ENCODE measurements around the gene ARHGAP28. TPM values are rescaled to one million over a fixed set of nuclear protein-coding genes. Genes with fewer than 3 reads are reported as not detected.

Gene ARHGAP28
- total RNA-seq, 2 experiments from 2014 or later = not detected

DNA sequence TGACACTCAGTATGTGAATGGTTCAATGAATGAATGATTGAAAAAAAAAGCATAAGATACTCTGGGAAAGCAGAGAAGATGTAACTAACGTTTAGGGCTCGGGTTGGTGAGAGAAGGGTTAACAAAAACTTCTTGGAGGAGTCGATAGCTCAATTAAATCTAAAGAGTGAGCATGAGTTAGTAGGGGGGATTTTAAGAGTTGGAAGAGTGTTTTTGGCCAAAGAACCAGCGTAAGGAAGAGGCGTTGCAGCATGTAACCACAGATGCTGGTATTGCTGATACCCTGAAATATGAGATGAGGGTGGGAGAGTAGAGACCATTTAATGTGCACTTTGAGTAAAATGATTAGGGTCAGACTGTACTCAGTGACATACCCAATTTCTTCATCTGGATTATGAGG is 14.5 kb downstream of the ARHGAP28 start:
- no peaks in the 10 kb centered on the region for H3K4me1 Mint-ChIP-seq
- H3K27me3 Mint-ChIP-seq = no peaks in the 10 kb centered on the region
- H3K9me3 Mint-ChIP-seq (ENCODE audit: low read depth) = peaks cover 10% of the 10 kb centered on the region
- H3K36me3 Mint-ChIP-seq = no peaks in the 10 kb centered on the region
- CTCF ChIA-PET = no interaction called here
- H3K27ac Mint-ChIP-seq = no peak overlapping the region
- no peak overlapping the region for H3K4me3 Mint-ChIP-seq
- no peak for ATAC-seq
- no peak for DNase-seq

DNA sequence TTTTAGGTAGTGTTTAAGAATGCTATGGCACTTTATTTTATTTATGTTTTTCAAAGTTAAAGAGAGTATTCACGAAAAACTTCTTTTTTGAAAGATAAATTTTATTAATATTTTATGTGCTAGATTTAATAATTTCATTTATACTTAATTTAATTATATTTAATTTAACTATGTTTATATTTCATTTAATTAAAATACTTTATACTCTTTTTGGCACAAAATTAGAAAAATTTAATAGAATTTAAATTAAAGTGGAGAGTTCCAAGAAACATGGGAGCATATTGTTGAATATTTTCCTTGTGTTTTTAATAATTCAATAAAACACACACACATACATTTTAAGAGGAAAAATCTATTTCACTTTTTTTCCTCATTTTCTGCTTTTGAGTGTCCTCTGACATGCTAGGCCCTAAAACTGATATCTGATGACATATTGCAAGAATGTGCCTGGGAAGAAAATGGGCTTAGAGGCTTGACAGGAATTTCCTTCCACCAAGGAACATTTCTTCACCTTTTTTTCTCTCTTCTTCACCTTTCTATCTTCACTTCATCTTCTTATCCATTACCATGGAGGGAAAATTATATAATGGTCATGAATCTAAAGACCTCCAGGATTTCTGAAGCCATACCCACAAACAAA is 15.4 kb downstream of the ARHGAP28 start:
- no peak overlapping the region for H3K4me3 Mint-ChIP-seq
- H3K36me3 Mint-ChIP-seq = no peaks in the 10 kb centered on the region
- peaks cover 10% of the 10 kb centered on the region for H3K9me3 Mint-ChIP-seq (ENCODE audit: low read depth)
- CTCF ChIA-PET = no interaction called here
- no peak for DNase-seq
- H3K4me1 Mint-ChIP-seq = no peaks in the 10 kb centered on the region
- no peak overlapping the region for H3K27ac Mint-ChIP-seq
- ATAC-seq = no peak
- no peaks in the 10 kb centered on the region for H3K27me3 Mint-ChIP-seq

DNA sequence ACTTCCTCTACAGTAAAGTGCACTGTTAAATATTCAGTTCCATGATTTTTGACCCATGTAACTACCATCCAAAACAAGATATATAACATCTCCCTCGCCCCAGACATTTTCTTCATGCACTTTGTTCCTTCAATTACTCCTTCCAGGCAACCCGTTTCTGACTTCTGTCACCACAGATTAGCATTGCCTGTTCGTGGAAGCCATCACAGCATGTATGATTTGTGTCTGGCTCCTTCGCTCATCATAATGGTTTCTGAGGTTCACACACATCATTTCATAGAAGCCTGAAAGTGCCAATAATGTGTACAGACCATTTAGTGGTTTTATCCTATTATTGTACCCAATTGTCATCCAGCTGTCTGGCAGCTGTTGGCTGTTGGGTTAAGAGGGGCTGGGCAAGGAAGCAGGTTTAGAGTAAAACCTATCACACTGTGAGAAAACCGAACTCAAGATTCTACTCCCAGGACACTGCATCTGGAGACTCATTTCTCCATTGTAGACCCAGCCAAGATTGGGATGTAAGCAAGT is 16.1 kb downstream of the ARHGAP28 start:
- no peak overlapping the region for H3K27ac Mint-ChIP-seq
- no peak for ATAC-seq
- peaks cover 10% of the 10 kb centered on the region for H3K9me3 Mint-ChIP-seq (ENCODE audit: low read depth)
- no peak for DNase-seq
- no peaks in the 10 kb centered on the region for H3K27me3 Mint-ChIP-seq
- no peak overlapping the region for H3K4me3 Mint-ChIP-seq
- CTCF ChIA-PET = no interaction called here
- H3K36me3 Mint-ChIP-seq = no peaks in the 10 kb centered on the region
- H3K4me1 Mint-ChIP-seq = no peaks in the 10 kb centered on the region

DNA sequence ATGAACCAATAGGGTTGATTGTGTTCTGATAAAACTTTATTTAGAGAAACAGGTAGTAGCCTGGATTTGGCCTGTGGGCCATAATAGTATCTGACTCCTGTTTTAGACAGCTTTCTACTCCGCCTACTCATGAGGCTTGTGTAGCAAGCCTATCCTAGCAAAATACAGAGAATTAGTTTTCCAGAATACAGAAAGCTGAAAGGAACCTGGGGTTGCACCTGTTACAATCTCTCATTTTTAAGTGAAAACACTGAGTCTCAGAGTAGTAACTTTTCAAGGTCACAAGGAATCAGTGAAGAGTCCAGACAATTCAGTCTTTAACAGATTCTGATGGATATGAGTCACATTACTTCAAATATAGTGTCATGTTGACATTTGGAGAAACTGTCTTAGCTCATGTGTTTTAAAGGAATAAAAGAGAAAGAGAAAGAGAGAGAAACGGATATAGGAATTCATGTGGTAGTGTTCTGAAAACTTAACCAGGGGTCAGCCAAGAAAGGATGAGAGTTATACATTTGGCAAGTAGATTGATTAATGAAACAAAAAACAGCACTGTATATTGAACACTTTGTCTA is 17.0 kb downstream of the ARHGAP28 start:
- peaks cover 10% of the 10 kb centered on the region for H3K9me3 Mint-ChIP-seq (ENCODE audit: low read depth)
- CTCF ChIA-PET = no interaction called here
- H3K27ac Mint-ChIP-seq = no peak overlapping the region
- H3K4me3 Mint-ChIP-seq = no peak overlapping the region
- DNase-seq (no peak), ATAC-seq (no peak)
- no peaks in the 10 kb centered on the region for H3K27me3 Mint-ChIP-seq
- no peaks in the 10 kb centered on the region for H3K4me1 Mint-ChIP-seq
- no peaks in the 10 kb centered on the region for H3K36me3 Mint-ChIP-seq

DNA sequence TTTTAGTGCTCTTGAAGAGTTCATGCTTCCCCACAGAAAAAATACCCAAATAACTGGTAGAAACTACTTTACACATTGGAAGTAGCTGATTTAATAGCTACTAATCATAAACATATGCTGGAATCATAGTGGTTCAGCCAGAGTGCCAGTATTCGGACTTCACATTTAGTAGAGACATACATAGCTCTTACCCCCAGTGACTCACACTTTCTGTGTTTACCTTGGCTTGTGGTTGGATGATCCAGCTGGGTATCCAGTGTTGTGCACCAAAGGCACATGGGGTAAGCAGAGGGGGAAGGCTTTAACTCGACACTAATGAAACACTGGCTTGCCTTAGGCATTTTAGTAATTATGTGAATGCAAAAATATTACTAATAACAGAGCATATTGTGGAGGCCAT is 18.1 kb downstream of the ARHGAP28 start:
- Mint-ChIP-seq H3K4me1 (no peaks in the 10 kb centered on the region), H3K9me3 (ENCODE audit: low read depth) (peaks cover 8% of the 10 kb centered on the region), H3K4me3 (no peak overlapping the region), H3K36me3 (no peaks in the 10 kb centered on the region), H3K27ac (no peak overlapping the region), H3K27me3 (no peaks in the 10 kb centered on the region)
- ATAC-seq (no peak), DNase-seq (no peak)
- CTCF ChIA-PET = no interaction called here

DNA sequence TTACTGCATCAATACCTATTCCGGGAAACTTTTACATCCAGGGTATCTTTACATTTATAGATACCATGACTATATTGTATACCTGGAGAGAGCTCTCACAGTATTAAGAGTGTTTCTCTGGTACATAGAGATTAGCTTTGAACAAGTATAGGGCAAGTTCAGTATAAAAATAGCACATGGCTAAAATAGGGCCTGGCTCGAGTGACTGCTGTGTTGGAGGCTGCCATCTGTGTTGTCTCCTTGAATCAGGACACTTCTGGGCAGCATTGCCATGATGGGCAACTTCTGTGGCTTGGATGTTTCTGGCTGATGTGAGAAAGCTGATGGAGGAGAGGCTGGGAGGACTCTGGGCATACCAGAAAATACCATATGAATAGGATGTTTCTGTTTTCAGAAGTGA is 18.7 kb downstream of the ARHGAP28 start:
- ATAC-seq (no peak), DNase-seq (no peak)
- Mint-ChIP-seq H3K4me3 (no peak overlapping the region), H3K36me3 (no peaks in the 10 kb centered on the region), H3K27ac (no peak overlapping the region), H3K9me3 (ENCODE audit: low read depth) (peaks cover 10% of the 10 kb centered on the region), H3K4me1 (no peaks in the 10 kb centered on the region), H3K27me3 (no peaks in the 10 kb centered on the region)
- CTCF ChIA-PET = no interaction called here

DNA sequence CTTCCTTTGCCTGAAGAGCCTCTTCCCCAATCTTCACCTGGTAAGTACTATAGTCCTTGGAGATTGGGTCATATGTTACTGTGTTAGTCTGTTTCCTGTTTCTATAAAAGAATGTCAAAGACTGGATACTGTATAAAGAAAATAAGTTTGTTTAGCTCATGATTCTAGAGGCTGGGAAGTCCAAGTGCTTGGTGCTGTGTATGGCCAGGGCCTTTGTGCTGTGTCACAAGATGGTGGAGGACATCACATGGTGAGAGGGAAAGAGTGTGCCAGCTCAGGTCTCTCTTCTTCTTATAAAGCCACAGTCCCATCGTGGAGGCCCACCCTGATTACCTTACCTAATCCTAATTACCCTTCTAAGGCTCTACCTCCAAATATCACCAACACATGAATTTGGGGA is 20.9 kb downstream of the ARHGAP28 start:
- no peak for DNase-seq
- no peaks in the 10 kb centered on the region for H3K4me1 Mint-ChIP-seq
- no peak overlapping the region for H3K27ac Mint-ChIP-seq
- no peak for ATAC-seq
- H3K36me3 Mint-ChIP-seq = no peaks in the 10 kb centered on the region
- H3K9me3 Mint-ChIP-seq (ENCODE audit: low read depth) = peaks cover 6% of the 10 kb centered on the region
- H3K4me3 Mint-ChIP-seq = no peak overlapping the region
- CTCF ChIA-PET = no interaction called here
- H3K27me3 Mint-ChIP-seq = no peaks in the 10 kb centered on the region

DNA sequence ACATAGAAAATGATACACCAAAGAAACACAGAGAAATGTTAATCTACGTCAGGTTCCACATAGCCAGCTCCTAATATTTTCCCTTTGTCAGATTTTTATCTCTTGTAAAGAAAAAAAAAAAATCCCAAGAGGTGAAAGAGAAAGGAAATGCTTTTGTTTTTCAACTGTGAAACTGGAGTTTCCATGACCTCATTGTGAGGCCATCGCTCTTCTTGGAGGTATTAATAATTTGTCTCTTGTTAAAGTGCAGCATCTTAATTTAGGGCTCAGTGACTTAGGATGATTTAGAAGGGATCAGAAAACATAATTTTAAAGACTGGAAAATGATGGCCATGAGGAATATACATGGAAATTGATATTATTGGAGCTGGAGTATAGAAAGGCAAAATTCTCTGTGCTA is 21.7 kb downstream of the ARHGAP28 start:
- H3K27me3 Mint-ChIP-seq = no peaks in the 10 kb centered on the region
- no peaks in the 10 kb centered on the region for H3K4me1 Mint-ChIP-seq
- H3K27ac Mint-ChIP-seq = no peak overlapping the region
- no peak for ATAC-seq
- peaks cover 6% of the 10 kb centered on the region for H3K9me3 Mint-ChIP-seq (ENCODE audit: low read depth)
- no peak for DNase-seq
- no peaks in the 10 kb centered on the region for H3K36me3 Mint-ChIP-seq
- CTCF ChIA-PET = no interaction called here
- H3K4me3 Mint-ChIP-seq = no peak overlapping the region

DNA sequence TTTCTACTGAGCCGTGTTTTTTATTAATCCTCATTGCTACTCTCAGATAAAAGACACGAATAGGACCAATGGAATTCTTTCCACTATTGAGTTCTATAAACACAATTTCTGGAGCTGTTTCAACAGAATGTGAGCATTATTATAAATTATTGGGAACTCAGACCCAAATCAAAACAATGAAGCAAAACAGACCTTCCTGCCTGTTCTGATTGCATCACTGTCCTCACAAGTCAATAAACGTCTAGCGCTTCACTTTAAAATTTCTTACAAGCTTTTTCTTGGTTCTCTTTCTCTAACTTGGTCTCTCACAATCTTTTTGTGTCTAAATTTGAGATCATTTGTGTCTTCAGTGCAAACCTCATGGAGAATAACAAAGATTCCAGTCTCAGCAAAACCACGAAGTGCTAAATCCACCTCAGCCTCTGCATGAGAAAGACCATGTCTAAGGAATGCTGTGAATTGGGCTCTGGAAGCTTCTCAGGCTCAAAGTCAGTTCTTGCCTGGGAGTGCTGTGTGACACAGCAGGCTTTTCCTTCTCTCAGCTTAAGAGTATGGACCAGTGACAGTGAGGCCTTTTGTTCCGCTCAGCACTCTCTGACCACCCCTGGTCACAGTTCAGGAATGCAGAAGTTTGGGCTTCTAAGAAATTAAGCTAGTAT is 22.8 kb downstream of the ARHGAP28 start:
- CTCF ChIA-PET = no interaction called here
- Mint-ChIP-seq H3K36me3 (no peaks in the 10 kb centered on the region), H3K4me1 (no peaks in the 10 kb centered on the region), H3K27ac (no peak overlapping the region), H3K9me3 (ENCODE audit: low read depth) (peaks cover 2% of the 10 kb centered on the region), H3K4me3 (no peak overlapping the region), H3K27me3 (no peaks in the 10 kb centered on the region)
- no peak for DNase-seq
- no peak for ATAC-seq

DNA sequence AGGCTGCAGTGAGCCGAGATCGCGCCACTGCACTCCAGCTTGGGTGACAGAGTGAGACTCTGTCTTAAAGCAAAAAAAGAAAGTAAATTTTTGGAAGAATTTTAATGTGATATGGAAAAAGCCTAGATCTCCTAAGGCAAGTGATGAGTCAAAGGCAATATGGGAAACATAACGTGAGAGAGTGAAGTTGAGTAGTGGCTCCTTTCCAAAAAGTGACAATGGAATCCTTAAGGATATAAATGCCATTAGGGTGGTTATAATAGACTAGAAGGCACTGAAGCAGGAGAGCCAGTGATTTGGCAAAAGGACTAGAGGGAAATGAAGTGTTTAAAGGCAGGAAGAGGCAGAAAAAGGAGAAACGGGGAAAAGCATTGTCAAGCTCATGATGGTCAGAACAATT is 25.6 kb downstream of the ARHGAP28 start:
- CTCF ChIA-PET = no interaction called here
- Mint-ChIP-seq H3K4me3 (no peak overlapping the region), H3K9me3 (ENCODE audit: low read depth) (peaks cover 2% of the 10 kb centered on the region), H3K27ac (no peak overlapping the region), H3K4me1 (no peaks in the 10 kb centered on the region), H3K36me3 (no peaks in the 10 kb centered on the region), H3K27me3 (no peaks in the 10 kb centered on the region)
- no peak for DNase-seq
- no peak for ATAC-seq

DNA sequence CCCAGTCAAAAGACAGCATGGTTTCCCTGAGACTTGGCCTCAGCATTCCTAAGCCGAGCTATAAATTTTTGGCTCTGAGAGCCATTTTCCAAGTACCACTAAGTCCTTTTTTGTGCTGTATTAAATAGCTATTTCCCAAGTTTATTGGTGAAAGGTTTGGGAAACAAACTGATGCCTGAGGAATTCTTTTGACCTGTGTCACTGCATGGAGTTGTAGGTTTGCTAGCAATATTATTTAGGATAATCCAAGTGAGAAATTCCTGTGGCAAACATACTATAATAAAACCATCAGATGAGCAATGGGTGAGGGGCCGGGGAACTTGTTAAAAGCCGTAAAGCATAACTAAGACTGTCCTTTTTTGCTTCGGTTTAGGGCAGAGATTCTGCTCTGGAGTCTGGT is 28.4 kb downstream of the ARHGAP28 start:
- no peaks in the 10 kb centered on the region for H3K36me3 Mint-ChIP-seq
- H3K27ac Mint-ChIP-seq = no peak overlapping the region
- ATAC-seq = no peak
- CTCF ChIA-PET = no interaction called here
- peaks cover 4% of the 10 kb centered on the region for H3K9me3 Mint-ChIP-seq (ENCODE audit: low read depth)
- no peaks in the 10 kb centered on the region for H3K4me1 Mint-ChIP-seq
- no peaks in the 10 kb centered on the region for H3K27me3 Mint-ChIP-seq
- no peak for DNase-seq
- H3K4me3 Mint-ChIP-seq = no peak overlapping the region

DNA sequence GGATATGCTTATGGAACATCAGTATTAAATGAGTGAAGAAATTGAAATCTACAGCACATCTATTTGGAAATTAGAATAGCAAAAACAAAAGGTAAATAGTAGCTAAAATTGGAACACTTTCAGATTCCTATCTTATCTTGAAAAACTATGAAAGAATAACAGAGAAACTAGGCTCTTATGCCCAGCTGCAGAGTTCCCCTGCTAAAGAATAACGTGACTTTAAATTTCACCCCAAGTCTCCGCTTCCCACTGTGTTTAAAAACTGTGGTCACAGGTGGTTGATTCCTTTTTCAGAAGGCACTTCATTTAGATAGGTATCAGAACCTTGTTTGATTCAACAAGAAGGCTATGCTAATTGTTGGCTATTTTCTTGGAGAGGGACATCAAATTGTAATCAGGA is 30.1 kb downstream of the ARHGAP28 start:
- CTCF ChIA-PET = no interaction called here
- Mint-ChIP-seq H3K36me3 (no peaks in the 10 kb centered on the region), H3K4me1 (no peaks in the 10 kb centered on the region), H3K27me3 (no peaks in the 10 kb centered on the region), H3K27ac (no peak overlapping the region), H3K4me3 (no peak overlapping the region), H3K9me3 (ENCODE audit: low read depth) (peaks cover 4% of the 10 kb centered on the region)
- ATAC-seq = no peak
- DNase-seq = no peak

DNA sequence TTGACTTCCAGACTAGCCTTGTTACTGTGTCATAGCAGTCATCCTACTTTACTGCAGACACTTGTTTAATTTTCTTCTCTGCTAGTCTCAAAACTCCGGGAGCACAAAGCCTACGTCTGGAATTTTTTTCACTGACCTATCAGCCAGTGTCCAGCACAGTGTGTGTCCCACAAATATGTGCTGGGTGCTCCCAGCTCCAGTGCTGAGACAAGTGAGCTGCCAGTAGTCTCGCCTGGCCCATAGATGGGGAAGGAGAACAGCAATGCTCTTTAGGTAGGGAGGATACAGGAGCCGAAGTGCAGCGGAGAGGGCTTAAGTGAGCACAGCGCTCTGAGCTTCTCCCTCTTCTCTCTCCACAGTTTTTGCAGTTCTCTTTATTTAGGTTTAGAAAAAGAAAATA is 34.0 kb downstream of the ARHGAP28 start:
- Mint-ChIP-seq H3K4me3 (no peak overlapping the region), H3K27ac (no peak overlapping the region), H3K27me3 (no peaks in the 10 kb centered on the region), H3K9me3 (ENCODE audit: low read depth) (peaks cover 4% of the 10 kb centered on the region), H3K36me3 (no peaks in the 10 kb centered on the region), H3K4me1 (no peaks in the 10 kb centered on the region)
- ATAC-seq (no peak), DNase-seq (no peak)
- CTCF ChIA-PET = no interaction called here

DNA sequence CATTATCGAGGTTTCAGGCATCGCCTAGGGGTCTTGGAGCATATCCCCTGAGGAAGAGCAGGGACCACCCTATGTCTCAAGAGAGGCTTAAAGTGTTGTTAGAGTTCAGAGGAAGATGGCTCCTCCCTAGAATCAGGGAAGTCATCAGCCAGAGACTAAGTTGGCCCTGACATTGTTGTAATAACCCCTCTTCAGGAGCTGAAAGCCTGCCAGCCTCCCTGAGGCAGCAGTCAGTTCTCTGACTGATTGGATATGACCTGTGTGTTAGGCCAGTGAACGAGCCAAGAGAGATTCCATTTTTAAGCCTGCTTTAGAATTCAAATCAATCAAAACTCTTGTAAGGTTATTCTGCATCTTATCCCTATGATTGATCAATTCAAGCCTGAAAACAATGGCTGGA is 34.9 kb downstream of the ARHGAP28 start:
- Mint-ChIP-seq H3K4me3 (no peak overlapping the region), H3K9me3 (ENCODE audit: low read depth) (peaks cover 4% of the 10 kb centered on the region), H3K36me3 (no peaks in the 10 kb centered on the region), H3K27me3 (no peaks in the 10 kb centered on the region), H3K27ac (no peak overlapping the region), H3K4me1 (no peaks in the 10 kb centered on the region)
- DNase-seq = no peak
- ATAC-seq = no peak
- CTCF ChIA-PET = no interaction called here

Measured in activated CD8-positive, alpha-beta memory T cell treated with anti-CD3 and anti-CD28 coated beads, Interleukin-2, amount 10 ng/mL, durations not matched to agents 7 days and 5 days (primary cell).